GM04504 (cell line): ENCODE data around the gene MEX3B.

Experiments used
- DNase-seq: peaks from one replicate; pipeline ENCODE4 v3.0.0-alpha.2; 2012; ENCODE audit warnings: low read depth

Gene MEX3B

DNA sequence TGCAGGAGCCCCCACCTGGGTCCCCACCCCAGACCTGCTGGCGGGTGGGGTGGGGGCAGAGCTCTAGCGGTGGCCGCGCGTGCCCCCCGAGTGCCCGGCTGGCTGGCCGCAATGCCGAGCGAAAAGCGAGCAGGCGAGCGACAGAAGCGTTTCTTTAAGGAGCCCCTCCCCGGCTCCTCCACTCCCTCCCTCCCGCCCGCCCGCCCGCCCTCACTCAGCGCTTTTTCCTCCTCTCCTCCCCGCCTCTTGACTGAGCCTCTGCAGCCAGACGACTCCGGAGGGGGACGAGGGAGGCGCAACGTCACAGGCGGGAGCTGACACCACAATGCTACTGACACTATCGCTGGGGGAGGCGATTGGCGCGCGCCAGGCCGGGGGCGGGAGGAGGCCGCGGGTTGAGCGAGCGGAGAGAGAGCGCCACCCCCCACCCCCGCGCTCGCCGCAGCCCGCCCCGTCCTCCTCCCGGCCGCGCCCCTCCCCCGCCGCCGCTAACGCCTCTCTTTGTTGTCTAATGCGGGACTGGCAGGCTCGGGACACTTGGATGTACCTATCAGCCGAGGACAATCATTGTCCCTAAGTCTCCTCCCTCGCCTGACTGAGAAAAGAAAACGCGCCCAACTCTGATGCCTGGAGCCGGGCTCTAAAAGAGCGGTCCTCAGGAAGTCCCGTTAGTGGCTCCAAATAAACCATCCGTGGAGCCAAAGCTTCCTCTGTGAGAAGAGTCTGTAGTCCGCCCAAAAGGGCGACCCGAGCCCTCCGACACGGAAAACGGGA, at the start of gene MEX3B:
Gene MEX3B, minus strand, starts transcription at position 127 of the 774 bp plus-strand sequence. CDS start 313 bp downstream, outside the sequence.
- DNase-seq = peak; percentile 91

DNA sequence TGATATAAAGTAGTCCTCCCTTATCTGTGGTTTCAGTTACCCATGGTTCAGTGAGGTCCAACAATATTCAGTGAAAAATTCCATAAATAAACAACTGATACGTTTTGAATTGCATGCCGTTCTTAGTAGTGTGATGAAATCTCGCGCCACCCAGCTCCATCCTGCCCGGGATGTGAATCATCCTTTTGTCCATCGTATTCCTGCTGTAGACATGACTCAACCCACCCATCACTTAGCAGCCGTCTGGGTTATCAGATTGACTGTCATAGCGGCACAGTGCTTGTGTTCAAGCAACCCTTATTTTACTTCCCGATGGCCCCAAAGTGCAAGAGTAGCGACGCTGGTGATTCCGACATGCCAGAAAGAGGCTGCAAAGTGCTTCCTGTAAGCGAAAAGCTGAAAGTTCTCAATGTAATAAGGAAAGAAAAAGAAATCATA, 48.0 kb upstream of the MEX3B start:
- no peak for DNase-seq

- DNase-seq = no peak
These were observed 47.5 kb upstream of the MEX3B start for GRCh38 chr15:82093325-82093724.

- DNase-seq = no peak
These were observed 45.9 kb upstream of the MEX3B start for GRCh38 chr15:82091636-82092140.

DNA sequence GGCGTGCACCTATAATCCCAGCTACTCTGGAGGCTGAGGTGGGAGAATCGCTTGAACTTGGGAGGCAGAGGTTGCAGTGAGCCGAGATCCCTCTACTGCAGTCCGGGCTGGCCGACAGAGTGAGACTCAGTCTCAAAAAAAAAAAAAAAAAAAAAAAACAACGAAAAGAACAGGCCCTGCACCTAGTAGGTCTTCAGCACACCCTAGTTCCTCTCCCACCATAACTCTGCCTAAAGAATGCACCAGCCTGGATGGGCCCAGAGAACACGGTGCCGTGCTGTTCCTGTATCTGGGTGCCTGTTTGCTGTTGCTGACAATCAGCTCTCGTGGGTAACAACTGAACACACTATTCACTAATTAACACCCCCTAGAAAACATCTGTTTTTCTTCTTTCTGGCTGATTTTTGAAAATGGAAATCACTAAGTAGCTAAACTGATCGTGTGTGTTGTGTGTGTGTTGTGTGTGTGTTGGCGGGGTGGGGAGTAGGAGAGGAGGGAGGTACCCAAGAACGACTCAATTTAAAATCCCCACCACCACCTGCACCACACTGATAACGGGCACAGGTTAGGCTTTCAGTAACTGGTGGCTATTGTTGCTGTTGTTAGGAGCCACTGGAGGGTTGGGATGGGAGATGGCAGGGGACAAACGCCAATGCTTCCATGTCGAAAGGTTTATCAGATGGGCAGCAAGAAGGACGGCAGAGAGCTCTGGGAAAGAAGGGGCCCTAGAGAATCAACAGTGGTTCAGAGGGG, 40.6 kb upstream of the MEX3B start:
- no peak for DNase-seq

GRCh38 chr15:82081914-82082762, 36.3 kb upstream of the MEX3B start:
- peak; percentile 71 for DNase-seq

- no peak for DNase-seq
These were observed 35.0 kb upstream of the MEX3B start for GRCh38 chr15:82080774-82081173.

DNA sequence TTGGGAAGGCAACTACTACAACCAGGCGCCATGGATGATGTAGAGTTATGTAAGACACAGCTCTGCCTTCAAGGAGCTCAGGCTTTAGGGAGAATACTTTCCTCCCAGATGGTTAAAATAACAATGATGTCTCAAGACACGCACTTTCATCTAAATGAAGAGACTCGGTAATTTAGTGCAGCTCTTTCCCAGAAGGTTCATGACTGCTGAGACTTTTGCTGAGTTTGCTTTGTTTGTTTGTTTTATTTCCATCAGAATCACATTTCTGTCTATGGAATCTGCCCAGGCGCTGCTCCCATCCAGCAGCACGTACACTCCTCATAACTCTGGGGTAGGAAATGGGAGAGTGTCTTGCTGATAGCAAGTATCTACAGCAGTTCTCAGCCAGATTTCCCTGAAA, 33.9 kb upstream of the MEX3B start:
- no peak for DNase-seq

DNA sequence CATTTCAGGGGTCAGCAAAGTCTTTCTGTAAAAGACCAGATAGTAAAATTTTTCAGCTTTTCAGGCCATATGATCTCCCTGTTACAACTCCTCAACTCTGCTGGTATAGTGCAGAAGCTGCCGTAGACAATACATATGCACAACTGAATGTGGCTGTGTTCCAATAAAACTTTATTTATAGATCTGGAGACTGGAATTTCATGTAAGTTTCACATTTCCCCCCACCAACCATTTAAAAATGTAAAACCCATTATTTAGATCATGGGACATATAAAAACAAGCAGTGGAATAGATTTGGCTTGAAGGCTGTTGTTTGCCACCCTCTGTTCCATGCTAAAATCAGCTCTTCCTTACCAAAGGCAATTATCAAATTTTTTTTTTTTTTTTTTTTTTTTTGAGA, 28.8 kb upstream of the MEX3B start:
- no peak for DNase-seq

DNA sequence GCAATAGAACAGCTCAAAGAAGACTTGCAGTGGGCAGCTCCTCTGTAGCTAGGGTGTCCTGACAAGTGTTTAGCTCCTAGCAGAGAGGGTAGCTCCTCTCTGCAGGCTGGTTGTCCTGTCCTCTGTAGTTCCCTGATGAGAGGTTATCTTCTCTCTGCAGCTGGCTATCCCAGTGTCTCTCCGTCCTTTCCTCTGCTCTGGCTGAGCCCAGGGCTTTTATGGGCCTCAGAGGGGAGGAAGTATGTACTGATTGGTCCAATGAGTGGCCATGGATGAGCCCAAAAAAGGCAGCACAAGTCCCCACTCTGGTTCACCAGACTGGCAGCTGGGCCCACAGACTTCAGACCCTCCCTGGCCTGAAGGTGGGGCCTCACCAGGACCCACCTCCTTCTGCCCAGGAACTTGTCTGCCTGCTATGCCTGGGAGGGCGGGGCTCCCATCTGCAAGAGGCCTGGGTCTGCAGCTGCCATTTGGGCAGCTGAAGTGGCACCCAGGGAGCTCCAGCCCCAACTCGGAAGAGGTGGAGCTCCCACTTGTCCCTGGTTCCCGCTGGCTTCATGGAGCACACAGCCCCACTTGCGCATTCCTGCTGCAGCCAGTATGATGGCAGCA, 27.2 kb upstream of the MEX3B start:
- DNase-seq = no peak

- no peak for DNase-seq
These were observed 20.6 kb upstream of the MEX3B start for GRCh38 chr15:82066455-82066854.

- DNase-seq = no peak
These were observed 19.0 kb upstream of the MEX3B start for GRCh38 chr15:82064824-82065223.

- DNase-seq = no peak
These were observed 16.9 kb upstream of the MEX3B start for GRCh38 chr15:82062479-82063454.

DNA sequence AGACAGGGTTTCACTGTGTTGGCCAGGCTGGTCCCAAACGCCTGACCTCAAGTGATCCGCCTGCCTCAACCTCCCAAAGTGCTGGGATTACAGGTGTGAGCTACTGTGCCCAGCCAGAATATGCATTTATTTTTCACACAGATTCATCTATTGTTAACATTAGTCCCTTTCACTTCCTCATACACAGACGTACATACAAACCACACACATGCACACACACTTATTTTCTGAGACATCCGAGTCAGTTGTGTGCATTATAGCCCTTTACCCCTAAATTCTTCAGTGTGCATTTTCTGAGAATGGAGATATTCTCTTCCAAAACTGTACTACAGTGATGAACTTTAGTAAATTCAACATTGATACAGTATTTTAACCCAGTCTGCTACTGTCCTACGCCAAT, 15.0 kb upstream of the MEX3B start:
- no peak for DNase-seq

DNA sequence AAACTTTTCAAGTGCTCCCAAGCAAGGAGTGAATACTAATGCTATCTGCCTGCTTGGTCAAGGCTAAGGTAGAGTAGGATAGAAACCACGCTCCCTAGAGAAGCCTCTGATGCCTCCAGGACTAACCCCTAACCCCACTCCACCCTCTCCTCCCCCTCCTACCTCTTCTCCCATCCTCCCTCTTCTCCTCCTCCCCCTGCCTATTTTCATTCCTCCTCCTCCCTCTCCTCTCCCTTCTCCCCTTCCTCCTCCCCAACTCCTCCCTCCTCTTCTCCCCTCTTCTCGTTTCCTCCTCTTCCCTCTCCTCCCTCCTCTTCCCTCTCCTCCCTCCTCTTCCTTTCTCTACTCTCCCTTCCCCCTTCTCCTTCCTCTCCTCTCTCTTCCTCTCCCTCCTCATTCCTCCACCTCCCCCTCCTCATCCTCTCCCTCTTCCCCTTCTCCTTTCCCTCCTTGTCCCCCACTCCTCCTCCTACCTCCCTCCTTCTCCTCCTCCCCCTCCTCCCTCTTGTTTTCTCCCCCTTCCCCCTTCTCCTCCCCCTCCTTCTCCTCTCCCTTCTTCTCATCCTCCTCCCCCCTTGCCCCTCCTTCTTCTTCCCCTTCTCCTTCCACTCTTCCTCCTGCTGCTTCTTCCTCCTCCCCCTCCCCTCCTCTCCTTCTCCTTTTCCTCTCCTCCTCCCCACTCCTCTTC, 12.8 kb upstream of the MEX3B start:
- DNase-seq = no peak

DNA sequence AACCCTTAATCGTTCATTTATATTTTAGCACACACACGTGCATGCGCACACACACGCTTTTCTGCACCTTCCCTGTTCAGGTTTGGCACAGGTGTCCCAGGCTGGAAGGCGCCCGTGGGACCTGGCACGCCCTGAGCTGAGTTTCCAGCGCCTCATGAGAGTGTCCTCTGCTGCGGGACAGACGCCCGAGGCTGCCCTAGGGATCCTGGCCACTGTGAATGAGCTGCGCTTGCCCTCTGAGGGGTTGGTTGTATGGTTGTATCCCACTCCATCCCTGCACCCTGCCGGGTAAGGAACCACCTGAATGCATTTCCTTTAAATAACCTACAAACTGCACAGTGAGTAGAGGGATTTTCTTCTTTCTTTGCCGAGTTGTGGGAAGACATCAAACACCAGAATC, 12.2 kb upstream of the MEX3B start:
- no peak for DNase-seq

DNA sequence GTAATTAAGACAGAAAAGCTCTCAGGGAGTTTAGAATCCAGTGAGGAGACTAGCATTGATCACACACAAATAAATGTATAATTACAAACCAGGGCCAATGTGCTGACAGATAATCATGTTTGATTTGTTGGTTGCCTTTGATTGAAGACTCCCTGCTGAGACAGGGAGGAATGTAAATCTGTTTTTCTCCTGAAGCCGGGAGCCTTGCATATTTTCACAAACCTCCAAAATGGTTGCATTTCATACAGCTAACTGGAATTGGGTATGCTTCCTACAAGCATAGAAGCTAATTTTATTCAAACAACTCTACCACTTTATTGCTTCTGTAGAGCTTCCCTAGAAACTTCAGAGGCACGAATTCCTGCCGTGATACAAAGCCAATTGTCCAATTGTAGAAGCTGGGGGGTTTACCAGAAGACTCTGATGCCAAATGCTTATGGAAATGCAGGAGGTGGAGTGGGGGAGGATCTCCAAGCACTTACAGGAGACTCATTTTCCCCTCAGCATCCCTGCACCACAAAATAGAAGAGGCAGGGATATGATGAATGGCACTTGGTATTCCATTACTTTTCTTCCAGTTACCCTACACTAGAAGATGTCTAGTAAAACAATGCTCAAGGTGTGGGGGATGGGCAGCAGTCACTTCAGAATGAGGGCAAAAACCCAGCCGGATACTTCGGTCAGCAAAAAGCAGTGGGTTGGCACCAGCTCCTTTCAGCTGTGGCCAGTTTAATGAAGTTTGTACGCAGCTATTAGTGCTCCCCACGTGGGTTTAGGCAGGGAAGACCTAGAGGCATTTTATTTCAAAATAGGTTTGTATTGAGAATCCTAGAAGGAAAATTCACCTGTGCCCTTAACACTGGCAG, 11.4 kb upstream of the MEX3B start:
- DNase-seq = no peak

DNA sequence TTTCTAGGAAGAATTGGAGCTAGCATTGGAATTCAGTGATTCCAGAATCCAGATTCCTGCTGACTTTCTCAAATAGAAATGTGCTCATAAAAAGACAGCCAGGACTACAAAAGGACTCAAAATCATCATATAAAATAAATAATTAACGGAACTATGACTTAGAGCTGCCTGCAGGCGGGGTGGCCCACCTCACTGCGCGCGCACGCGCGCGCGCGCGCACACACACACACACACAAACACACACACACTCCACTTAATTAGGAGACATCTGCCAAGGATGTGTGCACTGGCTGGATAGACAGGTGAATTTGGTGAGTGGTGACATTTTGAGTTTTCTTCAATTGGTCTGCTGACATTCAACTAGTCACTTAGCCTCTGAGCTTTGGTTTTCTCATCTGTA, 6.9 kb upstream of the MEX3B start:
- no peak for DNase-seq

DNA sequence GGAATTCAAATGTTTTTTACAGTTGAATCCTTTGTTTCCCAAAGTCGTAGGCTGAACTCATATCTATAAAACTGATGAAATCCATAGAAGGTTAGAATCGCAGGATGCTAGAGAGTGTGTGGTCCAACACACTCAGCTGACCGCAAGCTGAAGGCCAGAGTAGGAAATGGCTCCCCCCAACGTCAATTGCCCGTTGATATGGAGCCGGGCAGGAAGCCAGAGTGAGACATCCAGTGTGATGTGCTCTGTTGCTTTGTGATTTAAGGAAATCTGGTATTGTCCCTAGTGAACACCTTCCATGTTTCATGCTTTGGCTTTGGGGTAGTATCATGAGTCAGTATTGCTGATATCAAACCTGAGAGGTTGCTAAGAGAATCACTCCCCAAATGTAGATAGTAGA, 5.8 kb upstream of the MEX3B start:
- no peak for DNase-seq
